ENCODE results near the gene AK5. TPM values are rescaled to one million over a fixed set of nuclear protein-coding genes. Genes with fewer than 3 reads are reported as not detected.

Gene AK5
- total RNA-seq, 2 donors from 2014 or later = 0.46 to 2.8 TPM

DNA sequence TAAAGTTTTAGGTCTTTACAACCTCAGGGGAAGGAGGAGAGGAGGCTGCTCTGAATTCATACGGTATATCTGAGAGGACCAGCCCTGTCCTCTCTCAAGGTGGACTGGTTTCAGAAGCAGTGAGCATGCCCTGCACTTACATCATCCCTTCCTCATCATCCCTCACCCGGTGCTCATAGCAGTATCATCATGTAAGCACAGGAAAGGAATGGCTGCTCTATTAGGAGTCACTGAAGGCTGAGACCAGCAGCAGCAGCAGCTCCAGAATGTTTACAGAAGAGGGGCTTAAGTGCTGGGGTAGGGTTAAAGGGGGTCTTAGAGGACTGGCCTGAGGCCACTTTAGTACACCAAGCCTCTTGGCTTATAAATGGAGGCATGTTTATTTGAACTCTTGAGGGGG is 185.9 kb downstream of the AK5 start:
- Mint-ChIP-seq H3K9me3 (peaks cover under 1% of the 10 kb centered on the region), H3K36me3 (ENCODE audit: low read depth) (no peaks in the 10 kb centered on the region), H3K27ac (no peak overlapping the region), H3K4me3 (no peak overlapping the region), H3K4me1 (peaks cover 1% of the 10 kb centered on the region), H3K27me3 (ENCODE audit: insufficient read depth) (no peaks in the 10 kb centered on the region)
- Histone ChIP-seq H3K4me1 (ENCODE audit: control insufficient read depth, insufficient read depth, low read length) (no peaks in the 10 kb centered on the region), H3K27me3 (ENCODE audit: control insufficient read depth, insufficient read depth, low read length, poor library complexity, severe bottlenecking) (no peaks in the 10 kb centered on the region), H3K9ac (ENCODE audit: extremely low read depth, low read length, poor library complexity, severe bottlenecking) (no peak overlapping the region), H3K27ac (ENCODE audit: low read depth, low read length) (no peak overlapping the region), H3K4me3 (ENCODE audit: low read length) (no peak overlapping the region), H3K9me3 (ENCODE audit: control insufficient read depth, low read length) (no peaks in the 10 kb centered on the region), H3K36me3 (ENCODE audit: control insufficient read depth, insufficient read depth, low read length) (no peaks in the 10 kb centered on the region)
- WGBS, 2 experiments (ENCODE audit: insufficient coverage in 1 of 2, insufficient read length in 1 of 2) = 100% methylated on average over 2 of the region's 2 CpGs; no CpG with 5 or more reads in 1 of the 2 experiments
- DNase-seq = no peak
- no peak for TF ChIP-seq CTCF (conservative IDR thresholded peaks at IDR 0.05)

- no peak for TF ChIP-seq CTCF (conservative IDR thresholded peaks at IDR 0.05)
Measured at GRCh38 chr1:77468257-77468948, 186.6 kb downstream of the AK5 start.

GRCh38 chr1:77468949-77469710 is 187.3 kb downstream of the AK5 start:
- peaks cover 2% of the 10 kb centered on the region for H3K9me3 Mint-ChIP-seq
- TF ChIP-seq CTCF (conservative IDR thresholded peaks at IDR 0.05) = no peak
- H3K9me3 ChIP-seq (ENCODE audit: control insufficient read depth, low read length) = no peaks in the 10 kb centered on the region
- H3K4me3 Mint-ChIP-seq = no peak overlapping the region
- no peaks in the 10 kb centered on the region for H3K36me3 ChIP-seq (ENCODE audit: control insufficient read depth, insufficient read depth, low read length)
- H3K4me3 ChIP-seq (ENCODE audit: low read length) = no peak overlapping the region
- no peak overlapping the region for H3K27ac ChIP-seq (ENCODE audit: low read depth, low read length)
- no peaks in the 10 kb centered on the region for H3K27me3 ChIP-seq (ENCODE audit: control insufficient read depth, insufficient read depth, low read length, poor library complexity, severe bottlenecking)
- H3K27me3 Mint-ChIP-seq (ENCODE audit: insufficient read depth) = no peaks in the 10 kb centered on the region
- peaks cover 4% of the 10 kb centered on the region for H3K4me1 Mint-ChIP-seq
- DNase-seq = no peak
- H3K27ac Mint-ChIP-seq = no peak overlapping the region
- no peaks in the 10 kb centered on the region for H3K36me3 Mint-ChIP-seq (ENCODE audit: low read depth)
- no peak overlapping the region for H3K9ac ChIP-seq (ENCODE audit: extremely low read depth, low read length, poor library complexity, severe bottlenecking)
- 84% methylated on average over 4 to 5 of the region's 5 CpGs for WGBS, 2 experiments (ENCODE audit: insufficient coverage in 1 of 2, insufficient read length in 1 of 2)
- no peaks in the 10 kb centered on the region for H3K4me1 ChIP-seq (ENCODE audit: control insufficient read depth, insufficient read depth, low read length)

More at GRCh38 chr1:77468257-77468948, 186.6 kb downstream of the AK5 start:
- Histone ChIP-seq H3K36me3 (ENCODE audit: control insufficient read depth, insufficient read depth, low read length) (no peaks in the 10 kb centered on the region), H3K4me1 (ENCODE audit: control insufficient read depth, insufficient read depth, low read length) (no peaks in the 10 kb centered on the region), H3K4me3 (ENCODE audit: low read length) (no peak overlapping the region), H3K9ac (ENCODE audit: extremely low read depth, low read length, poor library complexity, severe bottlenecking) (no peak overlapping the region), H3K27me3 (ENCODE audit: control insufficient read depth, insufficient read depth, low read length, poor library complexity, severe bottlenecking) (no peaks in the 10 kb centered on the region), H3K9me3 (ENCODE audit: control insufficient read depth, low read length) (no peaks in the 10 kb centered on the region), H3K27ac (ENCODE audit: low read depth, low read length) (no peak overlapping the region)
- peaks cover 2% of the 10 kb centered on the region for H3K9me3 Mint-ChIP-seq
- no peak overlapping the region for H3K4me3 Mint-ChIP-seq
- no peaks in the 10 kb centered on the region for H3K36me3 Mint-ChIP-seq (ENCODE audit: low read depth)
- H3K4me1 Mint-ChIP-seq = peaks cover 1% of the 10 kb centered on the region
- no peak overlapping the region for H3K27ac Mint-ChIP-seq
- H3K27me3 Mint-ChIP-seq (ENCODE audit: insufficient read depth) = no peaks in the 10 kb centered on the region
- no peak for DNase-seq
- WGBS, 2 experiments (ENCODE audit: insufficient coverage in 1 of 2, insufficient read length in 1 of 2) = 91 to 92% methylated on average over 3 to 4 of the region's 4 CpGs

Measured in endodermal cell (in vitro differentiated cells).